ENCODE measurements around the gene LUC7L2. TPM values are rescaled to one million over a fixed set of nuclear protein-coding genes. Genes with fewer than 3 reads are reported as not detected.
A peak's percentile ranks its signal among the peaks of the same experiment; 100 is the strongest.

LUC7L2 gene
- total and polyA plus RNA-seq, 2 of the 8 experiments (the other 6 are each of a cell fraction or from before 2014, with no cell fraction given): 22.9 to 67.8 TPM

DNA sequence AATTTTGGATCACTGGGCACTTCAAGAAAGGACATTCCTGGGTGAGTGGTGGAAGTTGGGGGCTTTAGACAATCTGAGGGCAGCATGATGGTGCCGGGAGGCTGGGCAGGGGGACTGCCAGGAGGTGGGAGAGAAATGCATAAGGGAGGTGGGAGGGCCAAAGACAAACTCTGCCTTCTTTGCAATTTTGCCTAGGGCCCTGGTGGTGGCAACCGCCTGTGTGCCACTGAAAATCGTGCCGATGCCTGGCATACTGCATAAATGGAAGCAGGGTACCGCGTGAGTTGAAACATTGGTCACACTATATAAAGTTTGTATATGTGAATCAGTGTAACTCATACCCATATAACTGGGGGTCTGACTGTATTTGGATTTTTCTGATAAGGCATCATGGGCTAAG is 3.3 kb downstream of the LUC7L2 start:
- no peak overlapping the region for H3K56ac ChIP-seq (replicated peaks; ENCODE audit: insufficient read length, low read depth, low read length)
- H2AK5ac ChIP-seq (ENCODE audit: low read depth, low read length): no peak overlapping the region
- H2BK20ac ChIP-seq (ENCODE audit: low read length): no peak overlapping the region
- peaks cover 0 to 21% (median 0%) of the 10 kb centered on the region in 4 experiments; a peak in 2 of 8 replicates for H3K36me3 ChIP-seq (ENCODE audit: control insufficient read depth in 2 of 4, insufficient read depth in 4 of 4, low read length in 3 of 4)
- H4K8ac ChIP-seq (ENCODE audit: extremely low read depth, insufficient read depth, low read length): no peak overlapping the region
- H3K4me3 ChIP-seq (ENCODE audit: extremely low read depth in 1 of 4, insufficient read depth in 2 of 4, low read depth in 3 of 4, low read length in 4 of 4): peak overlapping the region in 1 of 4 experiments; percentile 88; a peak in 1 of 8 replicates
- no peak overlapping the region for H3K9ac ChIP-seq (replicated peaks in 1 of 4; ENCODE audit: extremely low read depth in 1 of 4, low read depth in 3 of 4, low read length in 3 of 4)
- H3K4me1 ChIP-seq (replicated peaks in 1 of 4; ENCODE audit: control insufficient read depth in 3 of 4, insufficient read depth in 4 of 4, low read length in 3 of 4): peaks cover 0 to 9% (median 6%) of the 10 kb centered on the region in 4 experiments; a peak in 6 of 7 replicates
- H2BK12ac ChIP-seq (ENCODE audit: low read depth, low read length): no peak overlapping the region
- WGBS, 2 experiments (ENCODE audit: extremely low coverage in 1 of 2, insufficient coverage in 1 of 2, insufficient read length in 1 of 2, insufficient replicate concordance in 2 of 2, low coverage in 1 of 2, low lambda C conversion rate in 2 of 2, missing lambda C conversion rate in 1 of 2): 88% methylated on average over 6 of the region's 6 CpGs; no CpG with 5 or more reads in 1 of the 2 experiments
- H4K5ac ChIP-seq (ENCODE audit: insufficient read length, low read depth, low read length): no peak overlapping the region
- H2BK120ac ChIP-seq (replicated peaks; ENCODE audit: low read depth, low read length): no peak overlapping the region
- H4K91ac ChIP-seq (replicated peaks; ENCODE audit: insufficient read length, low read length): no peak overlapping the region
- H3K14ac ChIP-seq (ENCODE audit: insufficient read length): no peak overlapping the region
- H3K4ac ChIP-seq (replicated peaks; ENCODE audit: insufficient read length, low read depth, low read length): no peak overlapping the region
- H3K27ac ChIP-seq (ENCODE audit: low read depth, low read length): no peak overlapping the region
- H3K18ac ChIP-seq (ENCODE audit: extremely low read depth, low read length): no peak overlapping the region
- H2BK5ac ChIP-seq (ENCODE audit: low read depth, low read length): no peak overlapping the region; the same call in 1 of the 2 replicates
- no peak overlapping the region for H2AFZ ChIP-seq (ENCODE audit: low read length)
- H4K20me1 ChIP-seq (replicated peaks in 1 of 2; ENCODE audit: control insufficient read depth in 1 of 2, insufficient read depth in 2 of 2, low read length in 2 of 2): peaks cover 6 to 9% of the 10 kb centered on the region in 2 experiments
- no peaks in the 10 kb centered on the region for H3K79me1 ChIP-seq (ENCODE audit: low read depth, low read length)
- H3K27me3 ChIP-seq (replicated peaks in 1 of 4; ENCODE audit: control insufficient read depth in 3 of 4, extremely low read depth in 1 of 4, insufficient read depth in 3 of 4, low read length in 3 of 4): no peaks in the 10 kb centered on the region
- FAIRE-seq: no peak
- DNase-seq (ENCODE audit: low read depth in 1 of 2, low spot score in 2 of 2): no peak
- H3K23me2 ChIP-seq (ENCODE audit: low read depth, low read length): no peaks in the 10 kb centered on the region; the same call in 1 of the 2 replicates
- POLR2A ChIA-PET (ENCODE audit: partially characterized antibody): interaction anchor here (0.6 to 1.2 kb wide), 2 partner anchors 9 to 10 kb away, joined by 3 to 5 read pairs; no protein-coding TSS in a partner anchor
- H3K79me2 ChIP-seq (ENCODE audit: control insufficient read depth in 1 of 2, insufficient read depth in 2 of 2, low read length in 2 of 2): peaks cover 34 to 75% of the 10 kb centered on the region in 2 experiments
- CTCF ChIA-PET (ENCODE audit: partially characterized antibody): no interaction called here
- no peak overlapping the region for H2BK15ac ChIP-seq (ENCODE audit: low read length)
- TF ChIP-seq GTF2F1 (IDR thresholded peaks at IDR 0.05; ENCODE audit: borderline replicate concordance, low read depth, low read length) (no peak), EGR1 (IDR thresholded peaks at IDR 0.05; ENCODE audit: borderline replicate concordance, low read depth, low read length) (no peak), SP4 (IDR thresholded peaks at IDR 0.05; ENCODE audit: low read length) (no peak), SIX5 (IDR thresholded peaks at IDR 0.05; ENCODE audit: low read depth, low read length) (no peak), CTBP2 (IDR thresholded peaks at IDR 0.05; ENCODE audit: borderline replicate concordance, insufficient read depth, insufficient read length, low read length) (no peak), TAF1 (IDR thresholded peaks at IDR 0.05; ENCODE audit: low read depth, low read length) (no peak), SAP30 (IDR thresholded peaks at IDR 0.05; ENCODE audit: insufficient read depth, insufficient replicate concordance, low read length) (no peak), SP2 (IDR thresholded peaks at IDR 0.05; ENCODE audit: low read length) (no peak), CBX5 (IDR thresholded peaks at IDR 0.05; ENCODE audit: low read depth, low read length) (no peak), ZNF274 (IDR thresholded peaks at IDR 0.05; ENCODE audit: borderline replicate concordance, extremely low read depth, low read length) (no peak), HDAC6 (IDR thresholded peaks at IDR 0.05; ENCODE audit: low read depth, low read length) (no peak)
- TF ChIP-seq, protein P1, sequence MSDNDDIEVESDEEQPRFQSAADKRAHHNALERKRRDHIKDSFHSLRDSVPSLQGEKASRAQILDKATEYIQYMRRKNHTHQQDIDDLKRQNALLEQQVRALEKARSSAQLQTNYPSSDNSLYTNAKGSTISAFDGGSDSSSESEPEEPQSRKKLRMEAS (IDR thresholded peaks at IDR 0.05): no peak
- TF ChIP-seq, protein P2, sequence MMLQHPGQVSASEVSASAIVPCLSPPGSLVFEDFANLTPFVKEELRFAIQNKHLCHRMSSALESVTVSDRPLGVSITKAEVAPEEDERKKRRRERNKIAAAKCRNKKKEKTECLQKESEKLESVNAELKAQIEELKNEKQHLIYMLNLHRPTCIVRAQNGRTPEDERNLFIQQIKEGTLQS (IDR thresholded peaks at IDR 0.05; ENCODE audit: insufficient read depth, low read depth, low read length): no peak
- peak overlapping the region; percentile 39 to 68; a peak in 3 of 4 replicates for H3K4me2 ChIP-seq (ENCODE audit: insufficient read depth in 1 of 2, low read depth in 2 of 2, low read length in 2 of 2)
- no peaks in the 10 kb centered on the region for H3K9me3 ChIP-seq (ENCODE audit: insufficient read depth in 2 of 2, low read depth in 1 of 2, low read length in 1 of 2)
- H3K23ac ChIP-seq (ENCODE audit: insufficient read length): no peak overlapping the region

All from H1 (cell line).